ENCODE data around the gene TNIP2.
"Not testable (repeated sequence)": the region's sequence is repeated elsewhere in the genome, so short reads cannot be mapped to it uniquely, and the experiment has no call there.

Gene TNIP2

DNA sequence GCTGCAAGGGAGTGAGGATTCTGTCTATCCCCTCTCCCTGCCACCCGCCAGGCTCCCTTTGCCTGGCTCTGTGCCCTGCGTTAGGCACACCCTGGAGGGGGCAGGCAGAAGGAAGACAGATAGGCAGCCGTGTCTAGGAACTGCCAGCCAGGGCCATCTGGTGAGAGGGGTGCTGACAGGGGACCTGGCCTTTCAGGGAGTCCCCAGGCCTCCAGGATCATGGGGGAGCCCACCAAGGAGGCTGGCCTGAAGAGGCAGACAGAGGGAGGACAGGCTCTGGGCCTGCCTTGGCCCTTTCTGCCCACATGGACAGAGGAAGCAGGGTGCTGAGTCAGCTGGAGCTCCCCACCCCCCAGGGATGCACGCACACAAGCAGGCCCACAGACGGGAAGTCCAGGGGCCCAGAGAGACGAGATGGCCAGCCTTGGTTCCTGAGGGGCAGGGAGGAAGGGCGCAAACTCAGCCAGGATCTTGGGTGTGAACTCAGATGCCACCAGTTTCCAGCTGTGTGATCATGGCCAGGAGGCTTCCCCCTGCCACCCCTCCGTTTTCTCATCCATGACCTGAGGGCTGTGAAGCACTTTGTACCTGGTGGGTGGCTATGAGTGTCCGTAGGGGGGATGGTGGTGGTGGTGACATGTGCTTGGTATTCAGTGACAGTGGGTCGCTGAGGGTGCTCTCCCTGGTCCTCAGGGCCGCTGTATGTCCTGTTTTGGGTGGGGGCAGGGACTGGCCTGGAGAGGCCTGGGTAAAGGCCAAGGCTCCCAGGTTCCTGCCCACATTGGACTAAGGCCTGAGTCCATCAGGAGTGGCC, 38.6 kb upstream of the TNIP2 start:
- DNase-seq = peak in 18 of 51 donors; percentile 17 to 57 (median 50)

DNA sequence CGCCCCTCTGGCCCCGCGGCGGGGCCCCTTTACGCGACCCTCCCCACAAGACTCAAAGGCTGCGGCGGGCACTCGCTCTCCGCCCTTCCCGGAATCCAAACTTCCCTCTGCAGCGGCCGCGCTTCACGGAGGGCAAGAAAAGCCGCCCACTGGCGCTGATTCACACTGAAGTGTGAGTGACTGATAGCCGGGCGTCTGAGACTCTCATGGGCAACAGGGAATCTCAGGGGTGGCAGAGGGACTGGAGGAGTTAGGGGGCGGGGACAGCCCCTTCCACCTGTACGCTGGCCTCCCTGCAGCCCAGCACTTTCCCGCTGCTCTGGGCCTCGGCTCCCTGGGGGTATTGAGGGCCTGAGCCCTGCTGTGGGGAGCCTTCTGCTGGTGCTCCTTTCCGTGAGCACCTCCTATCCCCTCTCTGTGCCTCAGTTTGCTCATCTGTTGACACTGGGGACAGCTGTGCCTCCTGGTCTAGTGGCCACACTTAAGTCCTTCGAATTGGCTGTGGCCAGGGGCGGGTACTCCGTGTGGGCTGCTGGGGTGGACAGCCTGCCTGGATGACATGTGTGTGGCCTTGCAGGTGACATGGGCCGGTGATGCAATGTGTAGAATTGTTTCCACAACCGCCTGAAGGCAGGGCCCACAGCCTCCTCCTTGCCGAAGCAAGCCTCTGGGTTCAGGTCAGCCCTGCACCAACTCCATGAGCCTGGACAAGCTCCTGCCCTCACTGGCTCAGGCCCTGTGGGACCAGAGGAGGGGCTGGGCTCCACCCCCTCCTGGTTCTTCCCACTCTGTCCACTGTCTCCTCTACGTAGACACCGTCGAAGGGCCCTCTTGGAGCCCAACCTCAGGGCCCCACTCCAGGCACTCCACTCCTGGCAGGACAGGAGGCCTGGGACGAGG, 37.7 kb upstream of the TNIP2 start:
- DNase-seq = peak in 1 of 51 donors; percentile 39

DNA sequence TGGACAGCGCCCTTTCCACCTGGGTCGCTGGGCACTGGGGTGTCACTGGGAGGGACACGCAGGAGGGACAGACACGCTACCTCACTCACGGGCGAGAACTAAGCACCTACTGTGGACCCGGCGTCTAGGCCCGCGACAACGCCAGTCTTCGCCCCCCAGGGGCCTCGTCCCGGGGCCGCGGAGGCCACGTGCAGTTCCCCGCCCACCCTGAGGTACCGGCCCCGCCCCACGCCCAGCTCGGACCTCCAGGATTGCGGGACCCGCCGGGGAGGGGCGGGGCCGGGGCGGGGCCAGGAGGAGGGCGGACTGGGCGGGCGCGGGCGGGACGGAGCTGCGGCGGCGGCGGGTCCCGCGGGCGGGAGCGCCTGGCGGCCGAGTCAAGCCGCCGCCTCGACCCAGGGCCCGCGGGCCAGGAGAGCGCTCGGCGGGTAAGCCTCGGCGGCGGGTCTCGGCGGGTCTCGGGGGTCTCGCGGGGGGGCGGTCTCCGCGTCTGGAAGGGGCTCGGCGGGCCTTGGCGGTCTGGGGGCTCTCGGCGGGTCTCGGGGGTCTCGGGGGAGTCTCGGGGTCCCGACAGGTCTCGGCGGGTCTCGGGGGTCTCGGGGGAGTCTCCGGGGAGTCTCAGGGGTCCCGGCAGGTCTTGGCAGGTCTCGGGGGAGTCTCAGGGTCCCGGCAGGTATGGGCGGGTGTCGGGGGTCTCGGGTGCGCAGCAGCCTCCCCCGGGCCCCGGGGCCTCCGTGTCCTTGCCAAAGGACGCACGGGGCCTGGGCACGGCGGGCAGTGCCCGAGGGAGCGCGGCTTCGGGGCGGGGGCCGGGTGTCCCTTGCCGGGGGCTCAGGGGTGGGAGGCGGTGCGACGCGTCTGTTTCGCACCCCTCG, 36.8 kb upstream of the TNIP2 start, which contains the start of gene SH3BP2:
Gene SH3BP2, plus strand, starts transcription at position 375 of the 875 bp plus-strand sequence. CDS start 27,533 bp downstream, outside the sequence.
- DNase-seq = peak in 19 of 51 donors; percentile 30 to 71 (median 55)

DNA sequence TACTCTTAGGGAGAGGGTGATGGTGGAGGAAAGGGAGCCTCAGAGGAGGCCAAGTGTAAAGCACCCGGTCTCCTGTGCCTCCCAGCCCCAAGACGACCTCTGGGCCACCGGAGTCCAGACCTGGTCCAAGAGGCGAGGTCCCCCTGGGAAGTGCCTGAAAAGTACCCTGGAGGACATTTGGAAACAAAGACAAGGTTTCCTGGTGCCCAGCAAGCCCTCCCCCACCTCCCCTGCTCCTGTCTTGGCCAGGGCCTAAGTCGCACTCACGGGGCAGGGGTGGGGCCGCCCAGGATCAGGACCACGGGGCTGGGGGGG, 36.2 kb upstream of the TNIP2 start:
- no peak for DNase-seq

DNA sequence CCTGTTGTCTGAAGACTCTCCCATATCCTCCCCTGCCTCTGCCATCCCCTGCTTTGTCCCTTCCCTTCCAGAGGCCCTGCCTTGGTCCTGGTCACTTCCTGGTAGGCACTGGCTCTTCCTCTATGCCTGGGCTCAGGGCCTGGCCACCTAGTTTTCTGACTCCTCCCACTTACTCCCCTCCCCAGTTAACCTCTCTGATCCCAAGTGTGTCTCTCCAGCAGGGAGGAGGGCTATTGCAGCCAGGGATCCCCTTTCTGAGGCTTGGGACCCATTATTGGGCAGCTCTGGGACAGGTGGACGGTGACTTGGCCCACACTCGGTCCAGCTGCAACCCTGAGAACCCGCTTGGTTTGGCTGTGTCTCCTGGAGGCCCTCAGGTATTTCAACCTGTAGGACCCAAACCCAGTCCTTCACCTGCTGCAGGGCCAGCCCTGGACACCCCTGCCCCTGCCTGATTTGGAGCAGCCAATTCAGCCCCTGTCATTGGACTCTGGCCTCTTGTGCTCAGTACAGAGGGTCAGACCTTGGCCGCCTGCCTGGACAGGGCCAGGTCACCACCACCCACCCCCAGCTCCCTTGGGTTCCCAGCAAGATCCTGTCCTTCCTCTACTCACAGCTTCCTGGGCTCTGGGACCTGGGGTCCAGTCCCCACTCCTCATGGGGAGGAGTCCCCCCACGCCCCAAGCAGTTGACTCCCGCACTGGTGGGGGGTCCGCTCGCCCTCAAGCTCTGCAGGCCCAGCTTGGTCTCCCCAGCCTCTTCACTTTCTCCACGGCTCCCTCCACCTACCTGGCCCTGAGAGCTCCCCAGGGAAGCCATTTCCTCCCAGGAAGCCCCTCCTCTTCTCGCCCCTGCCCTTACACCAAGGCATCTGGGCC, 35.6 kb upstream of the TNIP2 start:
- DNase-seq = no peak

DNA sequence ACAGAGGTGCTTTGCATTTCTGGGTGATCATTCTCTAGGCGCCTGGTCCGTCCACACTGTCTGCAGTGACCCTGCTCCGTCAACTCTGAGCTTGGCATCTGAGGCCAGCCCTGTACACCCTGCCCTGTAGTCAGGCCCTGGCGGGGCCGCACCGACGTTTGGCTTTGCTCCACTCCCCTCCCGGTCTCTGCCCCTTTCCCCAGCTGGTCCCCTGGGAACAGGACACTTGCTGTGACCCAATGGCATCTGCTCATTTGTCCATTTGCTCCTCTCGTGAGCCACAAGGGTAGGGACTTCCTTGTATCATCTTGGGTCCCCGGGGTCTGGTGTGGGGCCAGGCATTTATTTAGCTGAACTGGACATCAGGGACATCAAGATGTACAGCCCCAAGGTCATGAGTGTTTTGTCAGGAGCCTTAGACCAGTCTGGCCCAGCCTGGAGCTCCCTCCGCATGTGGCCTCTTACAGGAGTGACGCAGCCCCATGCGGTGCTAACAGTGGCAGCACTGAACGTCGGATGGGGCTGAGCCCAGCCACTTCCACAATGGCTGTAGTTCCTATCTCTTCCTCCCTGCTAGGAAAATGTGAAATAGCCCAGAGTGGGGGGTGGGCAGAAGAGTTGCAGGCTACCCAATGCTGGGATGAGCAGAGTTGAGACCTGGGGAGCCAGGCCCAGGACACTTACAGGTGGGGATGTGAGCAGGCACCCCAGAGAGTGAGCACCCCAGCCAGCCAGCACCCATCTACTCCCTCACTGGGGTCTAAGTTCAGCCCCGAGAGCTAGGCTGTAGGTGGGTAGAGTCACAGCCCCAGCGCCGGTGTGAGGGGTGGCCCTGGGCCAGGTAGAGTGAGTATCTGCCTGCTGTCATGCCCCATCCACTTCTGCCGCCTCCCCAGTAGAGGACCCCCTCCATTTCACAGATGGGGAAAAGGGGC, 34.7 kb upstream of the TNIP2 start:
- DNase-seq = no peak

DNA sequence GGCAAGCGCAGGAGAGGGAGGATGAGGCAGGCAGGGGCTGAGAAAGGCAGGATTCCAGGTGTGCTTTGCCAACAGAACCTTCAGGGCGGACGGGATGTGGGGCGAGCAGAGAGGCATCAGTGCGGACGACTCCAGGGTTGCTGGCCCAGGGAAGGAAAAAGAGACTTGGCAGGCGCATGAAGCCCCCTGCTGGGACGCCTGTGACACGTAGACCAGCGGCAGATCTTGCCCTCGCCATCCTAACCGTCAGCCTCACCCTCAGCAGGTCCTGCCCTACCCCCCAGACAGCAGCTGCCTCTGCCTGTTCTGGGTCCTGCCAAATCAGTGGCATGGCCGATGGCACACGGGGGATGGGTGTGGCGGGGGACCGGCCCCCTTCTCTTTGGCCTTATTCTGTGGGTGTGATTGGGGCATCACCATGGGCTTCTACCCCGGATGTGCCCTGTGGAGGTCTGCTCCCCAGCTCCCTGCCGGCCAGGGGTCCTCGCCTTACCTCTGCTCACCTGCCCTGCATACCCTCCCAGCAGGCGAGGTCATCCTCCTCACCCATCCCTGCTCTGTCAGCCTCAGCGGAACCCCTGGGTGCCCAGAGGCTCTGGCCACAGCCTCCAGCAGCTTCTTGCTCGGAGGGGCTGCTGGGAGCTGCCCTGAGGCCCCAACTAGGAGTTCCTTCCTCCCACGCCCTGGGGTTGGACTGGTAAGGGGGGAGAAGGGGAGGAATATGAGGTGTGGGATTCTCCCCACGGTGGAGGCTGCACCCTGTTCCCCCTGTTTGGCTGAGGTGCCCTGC, 33.9 kb upstream of the TNIP2 start:
- no peak for DNase-seq

DNA sequence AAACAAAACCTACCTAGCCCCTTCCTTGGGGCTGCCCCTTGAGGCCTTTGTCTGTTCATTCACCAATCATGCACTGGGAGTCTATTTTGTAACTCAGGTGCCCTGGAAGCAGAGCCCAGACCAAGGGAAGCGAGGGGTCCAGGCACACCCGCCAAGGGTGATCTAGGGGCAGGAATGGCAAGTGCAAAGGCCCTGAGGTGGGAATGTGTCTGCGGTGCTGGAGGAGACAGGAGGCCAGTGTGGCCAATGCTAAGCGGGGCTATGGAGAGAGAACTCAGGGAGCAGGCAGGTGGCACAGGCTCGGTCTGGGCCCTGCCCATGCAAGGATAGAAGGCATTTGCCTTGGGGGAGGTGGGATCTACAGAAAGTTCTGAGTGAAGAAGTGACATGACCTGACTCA, 33.2 kb upstream of the TNIP2 start:
- DNase-seq = no peak

DNA sequence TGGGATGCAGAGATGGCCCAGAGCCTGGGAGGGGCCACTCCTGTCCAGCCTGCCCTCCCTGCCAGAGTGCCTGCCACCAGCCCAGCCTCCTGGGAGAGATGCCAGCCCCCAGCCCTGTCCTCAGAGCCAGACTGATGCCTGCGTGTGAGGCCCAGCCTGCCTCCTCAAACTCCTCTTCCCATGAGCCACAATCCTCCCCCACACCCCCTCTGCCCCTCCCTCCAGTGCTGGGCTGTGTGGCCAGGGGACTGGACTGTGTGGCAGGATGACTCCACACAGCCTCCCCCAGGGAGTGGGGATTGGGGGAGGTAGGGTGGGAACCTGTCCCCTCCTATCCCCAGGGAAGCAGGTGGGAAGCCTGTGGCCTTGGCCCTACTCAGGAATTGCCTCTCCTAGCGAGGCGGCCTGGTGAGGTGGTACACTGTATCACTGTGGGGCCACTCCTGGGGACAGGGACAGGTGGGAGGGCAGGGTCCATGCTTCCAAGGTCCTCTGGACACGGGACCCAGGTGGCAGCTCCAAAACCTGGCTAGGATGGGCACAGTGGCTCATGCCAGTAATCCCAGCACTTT, 32.5 kb upstream of the TNIP2 start:
- DNase-seq = peak in 28 of 51 donors; percentile 18 to 77 (median 59)

DNA sequence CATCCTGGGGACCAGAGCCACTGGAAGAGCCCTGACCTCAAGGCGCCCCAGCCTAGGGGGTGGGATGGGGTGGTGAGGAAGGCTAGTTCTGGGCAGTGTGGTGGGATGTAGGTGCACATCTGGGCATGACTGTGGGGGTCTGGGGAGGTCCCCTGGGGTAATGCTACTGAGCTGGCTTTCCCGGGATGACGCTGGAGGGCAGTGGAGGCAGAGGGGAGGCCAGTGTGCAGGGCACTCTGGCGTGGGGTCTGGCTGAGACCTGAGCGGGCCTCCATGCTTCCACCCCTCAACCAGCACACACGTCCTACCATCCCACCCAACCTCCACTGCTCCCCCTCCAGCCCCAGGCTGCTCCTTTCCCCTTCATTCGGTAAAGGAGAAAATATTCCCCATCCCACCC, 32.0 kb upstream of the TNIP2 start:
- no peak for DNase-seq

DNA sequence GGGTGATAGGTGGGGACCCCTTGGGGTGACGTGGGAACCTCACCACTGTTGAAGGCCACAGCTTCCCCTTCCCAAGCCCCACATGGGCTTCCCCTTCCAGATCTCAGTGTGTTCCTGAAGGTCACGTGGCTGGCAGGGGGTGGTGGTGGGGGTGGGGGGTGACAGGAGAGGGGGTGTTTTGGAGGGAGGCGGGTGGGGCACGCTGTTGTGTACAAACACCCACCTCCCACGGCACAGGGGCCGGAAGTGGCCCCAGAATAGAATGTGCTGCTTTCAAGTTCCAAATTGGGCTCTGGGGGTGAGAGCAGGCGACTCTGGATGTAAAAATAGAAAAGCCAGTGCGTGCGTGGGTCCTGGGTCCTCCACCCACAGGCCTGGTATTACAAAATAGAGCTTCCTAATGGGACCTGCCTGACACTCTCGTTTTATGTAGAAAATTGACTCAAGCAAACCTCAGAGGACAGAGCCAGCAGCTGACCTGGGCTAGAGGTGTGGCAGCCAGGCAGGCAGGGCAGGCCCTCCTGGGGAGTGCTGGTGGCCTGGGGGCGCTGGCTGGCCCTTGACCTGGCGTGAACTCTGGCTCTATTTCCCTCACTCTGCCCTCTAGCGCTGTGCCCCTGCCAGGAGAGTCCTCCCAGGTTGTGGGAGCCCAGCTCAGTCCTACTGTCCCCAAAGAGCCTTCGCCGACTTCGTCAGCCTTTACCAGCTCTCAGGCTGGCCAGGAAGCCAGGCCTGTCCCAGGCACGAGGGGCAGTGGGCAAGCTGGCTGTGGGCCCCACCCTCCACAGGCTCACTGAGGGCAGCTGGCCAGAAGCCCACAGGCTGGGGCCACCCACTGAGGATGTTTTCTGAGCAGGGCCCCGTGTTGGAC, 31.3 kb upstream of the TNIP2 start:
- DNase-seq = peak in 1 of 51 donors; percentile 54

DNA sequence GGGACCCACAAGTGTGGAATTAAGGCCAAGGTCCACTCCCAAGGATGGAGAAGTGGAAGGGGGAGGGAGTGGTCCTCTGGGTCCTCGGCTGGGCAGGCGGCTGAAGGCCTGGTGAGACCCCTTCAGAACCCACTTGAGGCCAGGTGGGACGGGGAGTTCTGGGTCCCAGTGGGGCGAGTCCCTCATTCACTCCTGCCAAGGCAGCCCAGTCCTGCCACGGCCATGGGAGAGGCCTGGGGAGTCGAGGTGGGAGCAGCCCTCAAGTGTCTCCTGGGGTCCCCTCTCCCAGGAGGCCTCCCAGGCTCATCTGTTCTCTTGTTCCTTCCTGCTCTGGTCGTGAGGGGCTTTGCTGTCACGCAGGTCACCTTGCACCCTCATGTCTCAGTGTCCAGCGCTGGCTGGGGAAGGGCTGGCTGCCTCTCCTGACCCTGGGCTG, 30.7 kb upstream of the TNIP2 start:
- DNase-seq = no peak

DNA sequence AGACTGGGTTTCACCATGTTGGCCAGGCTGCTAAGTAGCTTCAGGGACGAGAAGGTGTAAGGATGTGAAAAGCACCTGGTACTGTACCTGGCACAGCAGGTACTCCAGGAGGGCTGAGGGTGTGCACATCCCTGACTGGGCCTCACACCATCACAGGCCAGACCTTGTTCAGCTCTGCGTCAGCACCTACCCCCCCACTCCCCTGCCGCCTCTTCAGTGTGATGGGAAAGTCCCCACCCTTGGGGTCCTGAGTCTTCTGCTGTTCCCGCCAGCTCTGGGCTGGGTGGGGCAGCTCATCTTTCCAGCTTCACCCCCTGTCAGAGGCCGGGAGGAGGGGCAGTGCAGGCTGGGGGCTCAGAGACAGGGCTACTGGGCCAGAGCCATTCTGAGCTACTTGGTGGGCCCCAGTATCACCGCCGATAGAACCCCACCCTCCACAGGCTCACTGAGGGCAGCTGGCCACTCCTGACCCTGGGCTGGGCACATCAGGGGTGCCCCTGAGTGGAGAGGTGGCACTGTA, 30.1 kb upstream of the TNIP2 start:
- DNase-seq = no peak

DNA sequence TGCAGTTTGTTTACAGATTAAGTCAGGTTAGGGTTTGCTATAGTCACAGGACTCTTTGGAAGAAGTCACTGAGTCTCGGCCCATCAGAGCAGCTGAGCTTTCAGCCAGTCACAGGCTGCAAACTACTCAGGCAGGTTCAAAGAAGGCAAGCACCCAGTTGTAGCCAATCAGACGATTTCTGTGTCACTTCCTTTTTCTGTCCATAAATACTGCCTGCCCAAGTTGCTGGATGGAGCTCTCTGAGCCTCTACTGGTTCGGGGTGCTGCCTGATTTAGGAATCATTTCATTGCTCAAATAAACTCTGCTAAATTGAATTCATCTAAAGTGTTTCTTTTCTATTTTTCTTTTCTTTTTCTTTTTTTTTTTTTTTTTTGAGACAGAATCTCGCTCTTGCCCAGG, 29.5 kb upstream of the TNIP2 start:
- DNase-seq = no peak

DNA sequence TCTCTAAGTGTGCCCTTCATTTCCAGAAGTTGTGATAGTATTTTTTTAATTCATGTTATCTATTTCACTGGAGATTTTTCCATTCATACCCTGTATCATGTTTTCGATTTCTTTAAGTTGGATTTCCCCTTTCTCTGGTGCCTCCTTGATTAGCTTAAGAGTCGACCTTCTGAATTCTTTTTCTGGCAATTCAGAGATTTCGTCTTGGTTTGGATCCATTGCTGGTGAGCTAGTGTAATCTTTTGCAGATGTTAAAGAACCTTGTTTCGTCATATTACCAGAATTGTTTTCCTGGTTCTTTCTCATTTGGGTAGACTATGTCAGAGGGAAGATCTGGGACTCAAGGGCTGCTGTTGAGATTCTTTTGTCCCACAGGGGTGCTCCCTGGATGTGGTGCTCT, 27.7 kb upstream of the TNIP2 start:
- no peak for DNase-seq

DNA sequence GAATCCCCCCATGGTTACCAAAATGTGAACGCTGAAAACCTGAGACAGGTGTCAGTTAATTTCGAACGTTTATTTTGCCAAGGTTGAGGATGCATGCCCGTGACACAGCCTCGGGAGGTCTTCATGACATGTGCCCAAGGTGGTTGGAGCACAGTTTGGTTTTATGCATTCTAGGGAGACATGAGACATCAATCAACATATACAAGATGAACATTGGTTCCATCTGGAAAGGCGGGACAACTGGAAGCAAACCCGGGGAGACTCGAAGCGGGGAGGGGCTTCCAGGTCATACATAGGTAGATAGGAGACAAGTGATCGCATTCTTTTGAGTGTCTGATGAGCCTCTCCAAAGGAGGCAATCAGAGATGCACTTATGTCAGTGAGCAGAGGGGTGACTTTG, 25.8 kb upstream of the TNIP2 start:
- no peak for DNase-seq

DNA sequence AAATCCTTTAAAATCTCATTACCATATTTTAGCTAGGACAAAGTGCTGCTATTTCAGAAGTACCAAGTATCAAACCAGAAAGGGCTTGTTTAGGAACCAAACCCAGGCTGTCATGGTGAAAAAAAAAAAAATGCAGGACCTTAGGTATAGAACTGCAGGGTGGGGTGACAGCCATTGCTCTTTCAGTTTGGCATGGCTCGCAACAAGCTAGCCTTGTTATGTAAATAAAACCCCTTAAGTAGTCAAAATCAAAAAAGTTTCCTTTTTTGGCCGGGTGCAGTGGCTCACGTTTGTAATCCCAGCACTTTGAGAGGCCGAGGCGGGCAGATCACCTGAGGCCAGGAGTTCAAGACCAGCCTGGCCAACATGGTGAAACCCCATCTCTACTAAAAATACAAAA, 24.5 kb upstream of the TNIP2 start:
- not testable (repeated sequence) for DNase-seq
